HG03565 (cell line): ENCODE measurements around the gene LRFN5.
"Not testable (repeated sequence)": the region's sequence is repeated elsewhere in the genome, so short reads cannot be mapped to it uniquely, and the experiment has no call there.

Source experiments
- ATAC-seq: cut with Tn5 transposase; IDR thresholded peaks from one replicate; pipeline ENCODE4 v1.9.1; 2021; ENCODE audit warnings: mild to moderate bottlenecking, moderate library complexity; ENCODE audit not compliant: unreplicated experiment

The LRFN5 gene

GRCh38 chr14:41636492-41637392 is 30.1 kb downstream of the LRFN5 start:
- no peak for ATAC-seq

GRCh38 chr14:41641690-41642089 is 35.0 kb downstream of the LRFN5 start:
- no peak for ATAC-seq

GRCh38 chr14:41642367-41642766 is 35.7 kb downstream of the LRFN5 start:
- no peak for ATAC-seq

GRCh38 chr14:41642789-41643188 is 36.1 kb downstream of the LRFN5 start:
- ATAC-seq, result no peak

GRCh38 chr14:41644606-41645005 is 37.9 kb downstream of the LRFN5 start:
- ATAC-seq, result no peak

GRCh38 chr14:41650802-41651201 is 44.1 kb downstream of the LRFN5 start:
- ATAC-seq, result no peak

- ATAC-seq, result no peak
Measured at GRCh38 chr14:41654196-41654595, 47.5 kb downstream of the LRFN5 start.

GRCh38 chr14:41662780-41663472 is 56.2 kb downstream of the LRFN5 start:
- no peak for ATAC-seq

- no peak for ATAC-seq
Measured at GRCh38 chr14:41663473-41663850, 56.8 kb downstream of the LRFN5 start.

GRCh38 chr14:41666301-41666700 is 59.6 kb downstream of the LRFN5 start:
- ATAC-seq, result no peak

- no peak for ATAC-seq
Measured at GRCh38 chr14:41668356-41668755, 61.7 kb downstream of the LRFN5 start.

GRCh38 chr14:41673601-41674000 is 66.9 kb downstream of the LRFN5 start:
- ATAC-seq, result not testable (repeated sequence)

GRCh38 chr14:41674511-41674971 is 67.9 kb downstream of the LRFN5 start:
- ATAC-seq, result not testable (repeated sequence)

GRCh38 chr14:41699486-41699885 is 92.8 kb downstream of the LRFN5 start:
- no peak for ATAC-seq

GRCh38 chr14:41718477-41719166 is 111.9 kb downstream of the LRFN5 start:
- ATAC-seq, result no peak

- no peak for ATAC-seq
Measured at GRCh38 chr14:41739203-41739602, 132.5 kb downstream of the LRFN5 start.

GRCh38 chr14:41743140-41743539 is 136.5 kb downstream of the LRFN5 start:
- ATAC-seq, result no peak

- ATAC-seq, result peak; percentile 95
Measured at GRCh38 chr14:41749429-41749828, 142.8 kb downstream of the LRFN5 start.

- ATAC-seq, result not testable (repeated sequence)
Measured at GRCh38 chr14:41750575-41750974, 143.9 kb downstream of the LRFN5 start.

- no peak for ATAC-seq
Measured at GRCh38 chr14:41758011-41758665, 151.5 kb downstream of the LRFN5 start.

GRCh38 chr14:41761204-41761603 is 154.5 kb downstream of the LRFN5 start:
- ATAC-seq, result no peak
